Activated naive CD4-positive, alpha-beta T cell treated with anti-CD3 and anti-CD28 coated beads, Interleukin-2, amount 50 U/mL, for 24 hours (primary cell): Measurements from ENCODE around the gene DCC.

Source experiments
- H3K27ac Mint-ChIP-seq: one replicate; pipeline ENCODE4 v1.8.0; 2021; ENCODE audit warnings: mild to moderate bottlenecking, mixed read lengths
- H3K27me3 Mint-ChIP-seq: one replicate; pipeline ENCODE4 v1.8.0; 2021; ENCODE audit warnings: mixed read lengths
- H3K36me3 Mint-ChIP-seq: one replicate; pipeline ENCODE4 v1.8.0; 2021; ENCODE audit warnings: mixed read lengths
- H3K4me1 Mint-ChIP-seq: one replicate; pipeline ENCODE4 v1.8.0; 2021; ENCODE audit warnings: mixed read lengths
- H3K4me3 Mint-ChIP-seq: one replicate; pipeline ENCODE4 v1.8.0; 2021; ENCODE audit warnings: mild to moderate bottlenecking, mixed read lengths
- H3K9me3 Mint-ChIP-seq: one replicate; pipeline ENCODE4 v1.8.0; 2021; ENCODE audit warnings: mixed read lengths

DCC gene

DNA sequence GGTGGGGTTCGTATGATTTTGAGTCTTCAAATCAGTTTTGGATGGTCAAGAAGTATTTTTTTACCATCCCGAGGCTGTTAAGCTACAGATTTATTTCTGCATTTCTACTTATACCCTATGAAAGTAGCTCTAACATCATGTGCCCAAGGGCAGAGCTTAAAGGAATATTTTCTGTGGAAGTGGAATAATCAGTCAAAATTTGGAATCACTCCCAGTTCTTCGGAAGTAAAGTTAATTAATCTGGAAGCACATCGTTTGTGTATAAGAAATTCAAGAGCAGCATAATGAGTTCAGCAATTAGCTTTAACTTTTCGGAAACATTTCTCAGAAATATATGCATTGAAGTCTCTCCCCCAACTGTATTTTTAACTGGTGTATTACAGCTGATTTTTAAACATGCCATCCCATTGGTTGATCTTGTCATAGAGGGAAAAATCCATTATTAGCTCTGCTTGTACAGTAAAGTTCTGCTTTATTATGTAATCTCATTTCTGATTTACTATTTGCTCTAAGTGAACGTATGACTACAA is 510.1 kb downstream of the DCC start:
- Mint-ChIP-seq H3K36me3 (no peaks in the 10 kb centered on the region), H3K9me3 (no peaks in the 10 kb centered on the region), H3K4me1 (no peaks in the 10 kb centered on the region), H3K27me3 (no peaks in the 10 kb centered on the region), H3K27ac (no peak overlapping the region), H3K4me3 (no peak overlapping the region)

- Mint-ChIP-seq H3K27me3 (no peaks in the 10 kb centered on the region), H3K9me3 (no peaks in the 10 kb centered on the region), H3K4me1 (no peaks in the 10 kb centered on the region), H3K36me3 (no peaks in the 10 kb centered on the region), H3K4me3 (no peak overlapping the region), H3K27ac (no peak overlapping the region)
Measured at GRCh38 chr18:52861558-52861957, 521.6 kb downstream of the DCC start.

GRCh38 chr18:52869349-52869923 is 529.4 kb downstream of the DCC start:
- no peaks in the 10 kb centered on the region for H3K9me3 Mint-ChIP-seq
- no peaks in the 10 kb centered on the region for H3K27me3 Mint-ChIP-seq
- no peak overlapping the region for H3K4me3 Mint-ChIP-seq
- no peaks in the 10 kb centered on the region for H3K36me3 Mint-ChIP-seq
- H3K27ac Mint-ChIP-seq = no peak overlapping the region
- H3K4me1 Mint-ChIP-seq = no peaks in the 10 kb centered on the region

DNA sequence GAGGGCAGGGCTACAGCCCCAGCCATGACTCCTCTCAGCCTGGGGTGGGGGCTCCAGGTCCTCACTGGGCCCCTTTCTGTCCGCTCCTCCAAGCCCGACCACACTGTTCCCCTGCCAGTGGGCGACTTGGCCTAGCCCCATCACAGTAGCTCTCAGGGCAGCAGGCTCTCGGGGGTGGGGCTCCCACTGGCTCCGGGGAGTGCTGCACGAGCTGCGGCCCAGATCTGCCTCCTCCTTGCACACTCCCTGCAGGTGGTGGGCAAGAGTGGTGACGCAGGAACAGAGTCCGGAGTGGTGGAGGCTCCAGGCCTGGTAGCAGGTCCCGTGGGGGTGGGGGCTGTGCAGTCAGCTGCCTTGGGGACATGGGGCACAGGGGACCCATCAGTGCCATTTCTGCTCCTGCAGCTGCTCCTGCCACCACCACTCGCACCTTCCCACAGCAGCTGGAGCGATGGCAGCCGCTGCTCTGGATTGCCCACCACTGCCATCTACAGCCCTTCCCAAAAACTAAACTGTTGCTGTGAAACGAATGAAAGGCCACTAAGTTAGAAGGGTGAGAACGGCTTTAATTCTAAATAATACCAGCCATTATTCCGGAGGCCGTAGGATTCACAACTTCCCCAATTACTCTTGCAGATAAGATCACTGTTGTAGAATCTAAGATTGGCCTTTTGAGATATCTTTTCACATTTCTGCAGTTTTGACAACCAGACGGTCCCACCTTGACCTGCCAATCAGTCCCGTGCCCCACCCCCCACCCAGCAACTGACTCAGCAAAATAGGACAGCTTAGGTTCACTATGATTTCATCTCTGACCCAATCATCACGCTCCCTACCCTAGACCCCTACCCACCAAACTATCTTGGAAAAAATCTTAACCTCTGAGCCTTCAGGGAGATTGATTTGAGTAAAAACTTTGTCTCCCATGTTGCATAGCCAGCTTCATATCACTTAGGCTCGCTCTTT is 530.2 kb downstream of the DCC start:
- H3K36me3 Mint-ChIP-seq = no peaks in the 10 kb centered on the region
- H3K27ac Mint-ChIP-seq = no peak overlapping the region
- H3K4me1 Mint-ChIP-seq = no peaks in the 10 kb centered on the region
- no peaks in the 10 kb centered on the region for H3K9me3 Mint-ChIP-seq
- no peak overlapping the region for H3K4me3 Mint-ChIP-seq
- no peaks in the 10 kb centered on the region for H3K27me3 Mint-ChIP-seq

- no peaks in the 10 kb centered on the region for H3K36me3 Mint-ChIP-seq
- H3K4me1 Mint-ChIP-seq = no peaks in the 10 kb centered on the region
- no peak overlapping the region for H3K27ac Mint-ChIP-seq
- H3K9me3 Mint-ChIP-seq = no peaks in the 10 kb centered on the region
- H3K27me3 Mint-ChIP-seq = no peaks in the 10 kb centered on the region
- H3K4me3 Mint-ChIP-seq = no peak overlapping the region
Measured at GRCh38 chr18:52874774-52875173, 534.8 kb downstream of the DCC start.

DNA sequence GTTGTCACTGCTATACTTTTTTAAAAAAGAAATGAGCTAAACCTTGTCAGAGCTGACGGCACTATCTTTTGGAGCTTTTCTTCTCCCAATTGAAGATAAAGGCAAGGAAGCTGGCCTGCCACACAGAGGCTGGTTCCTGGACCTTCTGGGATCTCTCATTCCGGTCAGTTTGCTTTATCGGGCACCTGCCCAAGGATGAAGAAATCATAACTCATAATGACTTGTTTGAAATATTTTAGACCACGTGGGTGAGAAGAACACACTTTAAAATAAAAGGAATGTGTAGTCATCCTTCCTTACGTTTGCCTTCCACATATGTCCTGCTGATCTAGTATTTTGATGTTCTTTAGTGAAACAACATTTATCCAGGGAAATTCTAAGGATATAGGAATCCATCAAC is 535.7 kb downstream of the DCC start:
- no peak overlapping the region for H3K4me3 Mint-ChIP-seq
- no peaks in the 10 kb centered on the region for H3K4me1 Mint-ChIP-seq
- no peak overlapping the region for H3K27ac Mint-ChIP-seq
- H3K9me3 Mint-ChIP-seq = no peaks in the 10 kb centered on the region
- no peaks in the 10 kb centered on the region for H3K27me3 Mint-ChIP-seq
- H3K36me3 Mint-ChIP-seq = no peaks in the 10 kb centered on the region

DNA sequence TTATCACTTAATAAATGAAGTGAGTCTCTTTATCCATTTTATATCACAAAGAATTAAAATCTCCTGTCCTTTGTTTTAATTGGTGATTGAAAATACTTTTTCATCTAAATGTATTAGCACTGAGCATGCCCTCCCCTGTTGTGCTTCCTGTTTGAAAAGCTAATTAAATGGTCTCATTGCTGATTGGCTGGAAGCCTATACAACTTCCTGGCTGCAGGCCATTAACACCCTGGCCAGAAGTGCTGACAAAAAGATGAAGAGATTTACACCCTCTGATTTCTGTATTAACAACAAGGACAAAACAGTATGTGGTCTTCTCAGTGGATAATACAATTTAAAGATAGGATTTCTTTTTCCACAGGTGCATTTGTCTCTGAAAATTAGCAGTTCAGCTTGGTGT is 548.0 kb downstream of the DCC start:
- H3K4me1 Mint-ChIP-seq = no peaks in the 10 kb centered on the region
- H3K27ac Mint-ChIP-seq = no peak overlapping the region
- no peaks in the 10 kb centered on the region for H3K36me3 Mint-ChIP-seq
- no peak overlapping the region for H3K4me3 Mint-ChIP-seq
- no peaks in the 10 kb centered on the region for H3K9me3 Mint-ChIP-seq
- no peaks in the 10 kb centered on the region for H3K27me3 Mint-ChIP-seq

GRCh38 chr18:52894801-52895200 is 554.8 kb downstream of the DCC start:
- H3K27ac Mint-ChIP-seq = no peak overlapping the region
- no peaks in the 10 kb centered on the region for H3K36me3 Mint-ChIP-seq
- H3K4me3 Mint-ChIP-seq = no peak overlapping the region
- no peaks in the 10 kb centered on the region for H3K9me3 Mint-ChIP-seq
- H3K4me1 Mint-ChIP-seq = no peaks in the 10 kb centered on the region
- no peaks in the 10 kb centered on the region for H3K27me3 Mint-ChIP-seq

DNA sequence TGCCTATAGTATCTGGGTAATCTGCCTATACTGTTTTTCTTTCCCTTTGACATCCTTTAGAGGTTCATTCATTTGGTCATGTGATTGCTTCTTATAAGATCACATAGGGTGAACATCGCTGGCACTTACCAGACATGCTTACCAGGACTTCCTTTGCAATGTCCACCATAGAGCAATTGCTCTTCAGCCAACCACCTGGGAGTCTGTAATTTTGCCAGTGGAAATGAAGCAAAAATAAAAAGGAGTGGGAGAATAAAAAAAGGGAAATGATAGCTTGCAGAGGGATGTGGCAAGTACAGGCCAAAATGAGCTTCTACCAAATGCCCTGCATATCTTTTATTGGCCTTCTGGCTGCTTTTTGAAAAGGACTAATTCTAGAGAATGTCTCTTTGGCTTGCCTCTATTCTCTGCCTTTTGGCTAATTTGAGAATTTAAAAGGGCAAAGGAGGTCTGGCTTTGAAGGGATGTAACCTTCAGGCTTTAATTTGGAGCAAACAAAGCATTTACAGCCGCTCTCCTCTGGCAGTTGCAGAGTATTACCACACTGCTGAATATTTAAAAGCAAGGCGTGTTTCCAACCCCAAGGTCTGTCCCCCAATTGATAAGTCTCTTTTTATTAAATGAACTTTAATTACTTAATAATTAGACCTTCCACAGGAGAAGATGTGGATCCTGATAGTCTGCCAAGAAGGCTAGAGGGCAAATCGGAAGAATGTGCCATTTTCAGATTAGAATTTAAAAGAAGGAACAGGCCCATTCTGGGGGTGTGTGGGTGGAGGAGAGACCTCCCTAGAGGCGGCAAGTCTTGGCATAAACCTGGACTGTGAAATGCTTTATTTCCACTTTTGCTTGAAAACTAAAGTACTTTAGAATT is 557.9 kb downstream of the DCC start:
- Mint-ChIP-seq H3K36me3 (no peaks in the 10 kb centered on the region), H3K9me3 (no peaks in the 10 kb centered on the region), H3K4me1 (no peaks in the 10 kb centered on the region), H3K4me3 (no peak overlapping the region), H3K27ac (no peak overlapping the region), H3K27me3 (no peaks in the 10 kb centered on the region)

DNA sequence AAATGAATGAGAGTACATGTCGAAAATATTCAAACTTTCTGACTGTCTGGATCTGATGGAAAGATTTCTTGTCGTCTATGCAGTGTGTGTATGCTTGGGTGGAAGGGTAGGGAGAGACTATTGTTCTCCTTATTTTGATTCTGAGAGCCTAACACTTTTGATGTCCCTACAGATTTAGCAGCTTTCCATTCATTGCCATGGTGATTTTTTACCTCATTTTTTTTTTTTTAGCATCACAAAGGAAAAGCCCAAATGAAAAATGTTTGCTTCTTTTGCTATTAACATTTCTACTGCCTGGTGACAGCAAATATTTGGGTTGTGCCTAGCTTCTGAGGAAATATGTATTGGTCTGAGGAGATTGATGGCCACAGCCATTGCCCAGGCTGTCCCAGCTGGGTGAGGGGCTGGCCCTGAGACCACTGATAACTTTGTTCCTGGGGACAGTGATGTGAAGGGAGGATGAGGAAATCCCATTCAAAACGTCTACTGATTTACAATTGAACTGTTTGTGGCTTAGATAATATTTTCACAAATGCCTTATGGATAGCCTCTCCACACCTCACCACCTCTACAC is 558.6 kb downstream of the DCC start:
- Mint-ChIP-seq H3K36me3 (no peaks in the 10 kb centered on the region), H3K4me3 (no peak overlapping the region), H3K27me3 (no peaks in the 10 kb centered on the region), H3K9me3 (no peaks in the 10 kb centered on the region), H3K4me1 (no peaks in the 10 kb centered on the region), H3K27ac (no peak overlapping the region)

DNA sequence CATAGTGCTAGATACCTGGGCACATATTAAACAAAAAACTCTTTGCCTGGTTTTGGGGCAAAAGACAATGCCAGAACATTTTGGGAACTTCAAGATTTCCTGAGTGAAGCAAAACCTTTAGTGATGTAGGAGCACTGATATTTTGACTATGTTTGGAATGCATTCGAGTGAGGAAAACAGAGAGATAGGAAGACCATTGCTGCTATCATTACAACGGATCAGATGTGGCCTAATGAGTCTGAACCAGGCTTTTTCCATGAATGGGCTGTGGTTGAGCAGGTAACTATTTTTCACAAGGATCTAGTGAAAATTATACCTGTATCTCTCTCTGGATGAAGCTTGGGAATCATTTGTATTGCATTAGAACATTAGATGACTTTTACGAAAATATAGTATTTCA is 562.2 kb downstream of the DCC start:
- Mint-ChIP-seq H3K9me3 (no peaks in the 10 kb centered on the region), H3K4me3 (no peak overlapping the region), H3K4me1 (no peaks in the 10 kb centered on the region), H3K27ac (no peak overlapping the region), H3K27me3 (no peaks in the 10 kb centered on the region), H3K36me3 (no peaks in the 10 kb centered on the region)

DNA sequence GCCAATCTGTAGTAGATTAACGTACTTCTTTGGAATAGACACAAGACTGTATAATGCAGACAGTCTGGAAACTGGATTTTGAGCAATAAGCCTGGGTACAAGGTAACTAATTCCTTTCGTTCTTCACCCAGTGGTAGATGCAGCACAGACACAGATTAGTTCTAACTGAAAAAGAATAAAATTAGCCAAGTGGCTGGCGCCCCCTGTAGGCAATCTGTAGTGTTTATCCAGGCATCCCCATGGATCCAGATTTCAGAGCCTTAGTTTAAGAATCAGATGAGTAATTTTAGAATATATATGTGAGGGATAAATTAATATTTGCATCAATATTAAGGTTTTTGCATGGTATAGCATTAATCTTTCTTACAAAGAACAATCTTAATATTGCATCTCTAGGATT is 563.9 kb downstream of the DCC start:
- Mint-ChIP-seq H3K36me3 (no peaks in the 10 kb centered on the region), H3K27ac (no peak overlapping the region), H3K4me1 (no peaks in the 10 kb centered on the region), H3K27me3 (no peaks in the 10 kb centered on the region), H3K9me3 (no peaks in the 10 kb centered on the region), H3K4me3 (no peak overlapping the region)

DNA sequence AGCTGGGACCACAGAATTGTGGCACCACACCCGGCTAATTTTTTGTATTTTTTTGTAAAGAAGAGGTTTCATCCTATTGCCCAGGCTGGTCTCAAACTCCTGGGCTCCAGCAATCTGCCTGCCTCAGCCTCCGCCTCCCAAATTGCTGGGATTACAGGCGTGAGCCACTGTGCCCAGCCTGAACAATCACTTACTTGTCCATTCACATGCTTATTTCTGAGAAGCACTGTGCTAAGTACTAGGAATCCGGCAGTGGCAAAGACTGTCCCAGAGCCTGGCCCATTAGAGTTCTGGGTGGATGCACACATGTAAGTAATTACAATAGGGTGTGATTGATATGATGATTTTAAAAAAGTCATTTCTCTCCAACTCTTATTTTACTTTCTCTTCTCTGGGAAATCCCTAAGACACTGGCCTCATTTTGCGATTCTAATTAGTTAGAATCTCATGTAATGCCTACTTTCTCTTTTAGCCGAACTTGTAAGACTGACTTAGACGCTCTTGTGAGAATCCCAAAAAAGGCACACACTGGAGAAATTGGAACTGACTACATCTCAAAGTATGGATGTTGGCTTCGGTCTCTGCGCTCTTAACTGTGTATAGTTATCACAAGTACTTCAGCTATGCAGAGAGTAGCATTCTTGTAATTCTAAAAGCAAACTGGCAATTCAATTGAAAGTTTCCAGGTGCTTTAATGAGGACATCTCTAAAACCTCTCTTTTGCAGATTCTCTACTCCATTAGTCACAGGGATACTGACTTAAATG is 567.7 kb downstream of the DCC start:
- no peaks in the 10 kb centered on the region for H3K4me1 Mint-ChIP-seq
- H3K9me3 Mint-ChIP-seq = no peaks in the 10 kb centered on the region
- no peaks in the 10 kb centered on the region for H3K27me3 Mint-ChIP-seq
- no peak overlapping the region for H3K4me3 Mint-ChIP-seq
- H3K36me3 Mint-ChIP-seq = no peaks in the 10 kb centered on the region
- no peak overlapping the region for H3K27ac Mint-ChIP-seq

- Mint-ChIP-seq H3K36me3 (no peaks in the 10 kb centered on the region), H3K4me3 (no peak overlapping the region), H3K4me1 (no peaks in the 10 kb centered on the region), H3K27ac (peak overlapping the region; percentile 59), H3K9me3 (peaks cover 7% of the 10 kb centered on the region), H3K27me3 (no peaks in the 10 kb centered on the region)
Measured at GRCh38 chr18:52914148-52914547, 574.2 kb downstream of the DCC start.

DNA sequence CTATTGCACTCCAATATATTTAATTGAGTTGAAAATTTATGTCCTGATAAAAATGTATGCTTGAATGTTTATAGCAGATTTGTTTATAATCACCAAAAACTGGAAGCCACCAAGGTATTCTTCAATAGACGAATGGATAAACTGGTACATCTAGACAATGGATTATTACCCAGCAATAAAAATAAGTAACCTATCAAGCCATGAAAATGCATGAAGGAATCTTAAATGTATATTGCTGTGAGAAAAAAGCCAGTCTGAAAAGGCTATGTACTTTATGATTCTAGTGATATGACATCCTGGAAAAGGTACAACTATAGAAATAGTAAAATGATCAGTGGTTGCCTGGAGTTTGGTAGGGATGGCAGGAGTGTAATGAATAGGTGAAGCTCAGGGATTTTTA is 580.7 kb downstream of the DCC start:
- Mint-ChIP-seq H3K27me3 (no peaks in the 10 kb centered on the region), H3K4me1 (no peaks in the 10 kb centered on the region), H3K9me3 (no peaks in the 10 kb centered on the region), H3K36me3 (no peaks in the 10 kb centered on the region), H3K27ac (no peak overlapping the region), H3K4me3 (no peak overlapping the region)
